ENCODE results near the gene WDFY3.

DNA sequence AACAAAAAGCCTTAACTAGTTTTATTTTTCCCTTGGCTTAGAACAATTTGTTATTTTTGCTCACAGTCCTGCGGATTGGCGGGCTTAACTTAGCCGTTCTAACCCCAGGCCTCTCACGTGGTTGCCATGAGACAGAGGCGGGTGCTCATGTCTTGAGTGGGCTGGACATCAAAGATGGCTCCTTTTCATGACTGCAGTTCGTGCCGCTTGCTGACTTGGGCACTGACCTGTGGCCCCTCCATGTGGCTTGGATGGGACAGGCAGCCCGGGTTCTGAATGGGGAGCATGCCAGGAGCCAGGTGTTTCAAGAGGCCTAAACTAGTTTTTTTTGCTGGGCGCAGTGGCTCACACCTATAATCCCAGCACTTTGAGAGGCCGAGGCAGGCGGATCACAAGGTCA is 342.8 kb downstream of the WDFY3 start:
- no peak for TF ChIP-seq ISL1 (CRISPR knock-in tag; IDR thresholded peaks at IDR 0.05)
- TF ChIP-seq PPARA (CRISPR knock-in tag; IDR thresholded peaks at IDR 0.05; ENCODE audit: borderline replicate concordance), result no peak
- no peak for TF ChIP-seq ZNF8 (CRISPR knock-in tag; IDR thresholded peaks at IDR 0.05)
- no peak for TF ChIP-seq ESRRG (CRISPR knock-in tag; IDR thresholded peaks at IDR 0.05)
- no peak for TF ChIP-seq ZFP3 (CRISPR knock-in tag; IDR thresholded peaks at IDR 0.05)
- no peak for TF ChIP-seq ARNTL (CRISPR knock-in tag; IDR thresholded peaks at IDR 0.05; ENCODE audit: borderline replicate concordance, low read depth)
- TF ChIP-seq GLIS3 (CRISPR knock-in tag; IDR thresholded peaks at IDR 0.05), result no peak
- TF ChIP-seq, protein P1, sequence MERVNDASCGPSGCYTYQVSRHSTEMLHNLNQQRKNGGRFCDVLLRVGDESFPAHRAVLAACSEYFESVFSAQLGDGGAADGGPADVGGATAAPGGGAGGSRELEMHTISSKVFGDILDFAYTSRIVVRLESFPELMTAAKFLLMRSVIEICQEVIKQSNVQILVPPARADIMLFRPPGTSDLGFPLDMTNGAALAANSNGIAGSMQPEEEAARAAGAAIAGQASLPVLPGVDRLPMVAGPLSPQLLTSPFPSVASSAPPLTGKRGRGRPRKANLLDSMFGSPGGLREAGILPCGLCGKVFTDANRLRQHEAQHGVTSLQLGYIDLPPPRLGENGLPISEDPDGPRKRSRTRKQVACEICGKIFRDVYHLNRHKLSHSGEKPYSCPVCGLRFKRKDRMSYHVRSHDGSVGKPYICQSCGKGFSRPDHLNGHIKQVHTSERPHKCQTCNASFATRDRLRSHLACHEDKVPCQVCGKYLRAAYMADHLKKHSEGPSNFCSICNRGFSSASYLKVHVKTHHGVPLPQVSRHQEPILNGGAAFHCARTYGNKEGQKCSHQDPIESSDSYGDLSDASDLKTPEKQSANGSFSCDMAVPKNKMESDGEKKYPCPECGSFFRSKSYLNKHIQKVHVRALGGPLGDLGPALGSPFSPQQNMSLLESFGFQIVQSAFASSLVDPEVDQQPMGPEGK (CRISPR knock-in tag; IDR thresholded peaks at IDR 0.05; ENCODE audit: borderline replicate concordance), result no peak
- TF ChIP-seq, protein P2, sequence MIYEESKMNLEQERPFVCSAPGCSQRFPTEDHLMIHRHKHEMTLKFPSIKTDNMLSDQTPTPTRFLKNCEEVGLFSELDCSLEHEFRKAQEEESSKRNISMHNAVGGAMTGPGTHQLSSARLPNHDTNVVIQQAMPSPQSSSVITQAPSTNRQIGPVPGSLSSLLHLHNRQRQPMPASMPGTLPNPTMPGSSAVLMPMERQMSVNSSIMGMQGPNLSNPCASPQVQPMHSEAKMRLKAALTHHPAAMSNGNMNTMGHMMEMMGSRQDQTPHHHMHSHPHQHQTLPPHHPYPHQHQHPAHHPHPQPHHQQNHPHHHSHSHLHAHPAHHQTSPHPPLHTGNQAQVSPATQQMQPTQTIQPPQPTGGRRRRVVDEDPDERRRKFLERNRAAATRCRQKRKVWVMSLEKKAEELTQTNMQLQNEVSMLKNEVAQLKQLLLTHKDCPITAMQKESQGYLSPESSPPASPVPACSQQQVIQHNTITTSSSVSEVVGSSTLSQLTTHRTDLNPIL (CRISPR knock-in tag; IDR thresholded peaks at IDR 0.05; ENCODE audit: low read depth), result no peak
- no peak for TF ChIP-seq RARB (CRISPR knock-in tag; IDR thresholded peaks at IDR 0.05)
- TF ChIP-seq ZC3H10 (CRISPR knock-in tag; IDR thresholded peaks at IDR 0.05), result no peak
- TF ChIP-seq TOX (CRISPR knock-in tag; IDR thresholded peaks at IDR 0.05; ENCODE audit: borderline replicate concordance), result no peak
- TF ChIP-seq, protein P3, sequence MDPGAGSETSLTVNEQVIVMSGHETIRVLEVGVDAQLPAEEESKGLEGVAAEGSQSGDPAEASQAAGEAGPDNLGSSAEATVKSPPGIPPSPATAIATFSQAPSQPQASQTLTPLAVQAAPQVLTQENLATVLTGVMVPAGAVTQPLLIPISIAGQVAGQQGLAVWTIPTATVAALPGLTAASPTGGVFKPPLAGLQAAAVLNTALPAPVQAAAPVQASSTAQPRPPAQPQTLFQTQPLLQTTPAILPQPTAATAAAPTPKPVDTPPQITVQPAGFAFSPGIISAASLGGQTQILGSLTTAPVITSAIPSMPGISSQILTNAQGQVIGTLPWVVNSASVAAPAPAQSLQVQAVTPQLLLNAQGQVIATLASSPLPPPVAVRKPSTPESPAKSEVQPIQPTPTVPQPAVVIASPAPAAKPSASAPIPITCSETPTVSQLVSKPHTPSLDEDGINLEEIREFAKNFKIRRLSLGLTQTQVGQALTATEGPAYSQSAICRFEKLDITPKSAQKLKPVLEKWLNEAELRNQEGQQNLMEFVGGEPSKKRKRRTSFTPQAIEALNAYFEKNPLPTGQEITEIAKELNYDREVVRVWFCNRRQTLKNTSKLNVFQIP (CRISPR knock-in tag; IDR thresholded peaks at IDR 0.05; ENCODE audit: borderline replicate concordance, low read depth), result no peak
- TF ChIP-seq, protein P4, sequence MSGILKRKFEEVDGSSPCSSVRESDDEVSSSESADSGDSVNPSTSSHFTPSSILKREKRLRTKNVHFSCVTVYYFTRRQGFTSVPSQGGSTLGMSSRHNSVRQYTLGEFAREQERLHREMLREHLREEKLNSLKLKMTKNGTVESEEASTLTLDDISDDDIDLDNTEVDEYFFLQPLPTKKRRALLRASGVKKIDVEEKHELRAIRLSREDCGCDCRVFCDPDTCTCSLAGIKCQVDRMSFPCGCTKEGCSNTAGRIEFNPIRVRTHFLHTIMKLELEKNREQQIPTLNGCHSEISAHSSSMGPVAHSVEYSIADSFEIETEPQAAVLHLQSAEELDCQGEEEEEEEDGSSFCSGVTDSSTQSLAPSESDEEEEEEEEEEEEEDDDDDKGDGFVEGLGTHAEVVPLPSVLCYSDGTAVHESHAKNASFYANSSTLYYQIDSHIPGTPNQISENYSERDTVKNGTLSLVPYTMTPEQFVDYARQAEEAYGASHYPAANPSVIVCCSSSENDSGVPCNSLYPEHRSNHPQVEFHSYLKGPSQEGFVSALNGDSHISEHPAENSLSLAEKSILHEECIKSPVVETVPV (CRISPR knock-in tag; IDR thresholded peaks at IDR 0.05), result no peak

Measured in SK-N-SH treated with all-trans-retinoic acid at 6 μM for 48 hours (cell line).